Common myeloid progenitor, CD34-positive (primary cell): ENCODE measurements around the gene CRTC3.

Experiments
- CTCF ChIA-PET: fragments of 350-600 bp; sonication (Branson Sonifier 250); formaldehyde crosslinking; loops from one replicate; lab custom pipeline; 2021; ENCODE audit warnings: antibody characterized with exemption; lab: Charles Lee
- POLR2A ChIA-PET: fragments of 350-600 bp; sonication (Branson Sonifier 250); formaldehyde crosslinking; loops from one replicate; lab custom pipeline; 2021; ENCODE audit warnings: antibody characterized with exemption; lab: Charles Lee
- DNase-seq, 3 donors: peaks; one replicate each; pipeline versions ENCODE4 v3.0.0 to v3.0.0-alpha.2; 2013
- H3K27ac ChIP-seq, 2 experiments: 1 replicate in 1 of 2; 2 replicates in 1 of 2; pipeline ENCODE4 v1.7.0; 2013; ENCODE audit warnings: inconsistent platforms in 2 of 2, low read length in 2 of 2, mild to moderate bottlenecking in 2 of 2, low read depth in 1 of 2, moderate library complexity in 1 of 2; ENCODE audit not compliant: severe bottlenecking in 2 of 2, insufficient read depth in 1 of 2, poor library complexity in 1 of 2
- H3K27me3 ChIP-seq, 5 experiments: replicated peaks in 2 of 5; 1 replicate in 3 of 5; 2 replicates in 2 of 5; pipeline versions ENCODE4 v1.6.1 to v1.7.0; 2013; ENCODE audit warnings: low read length in 4 of 5, mild to moderate bottlenecking in 2 of 5, moderate library complexity in 2 of 5, inconsistent platforms in 1 of 5; ENCODE audit not compliant: insufficient read depth in 5 of 5, control insufficient read depth in 4 of 5
- H3K36me3 ChIP-seq, 4 experiments: 1 replicate in 2 of 4; 2 replicates in 2 of 4; pipeline versions ENCODE4 v1.6.1 to v1.7.0; 2013; ENCODE audit warnings: low read length in 3 of 4, control low read depth in 1 of 4, mild to moderate bottlenecking in 1 of 4; ENCODE audit not compliant: control insufficient read depth in 4 of 4, insufficient read depth in 4 of 4
- H3K4me1 ChIP-seq, 4 experiments: 1 replicate in 3 of 4; 2 replicates in 1 of 4; pipeline versions ENCODE4 v1.6.1 to v1.7.1; 2013; ENCODE audit warnings: low read length in 3 of 4, mild to moderate bottlenecking in 3 of 4, control low read depth in 1 of 4, inconsistent platforms in 1 of 4, moderate library complexity in 1 of 4; ENCODE audit not compliant: control insufficient read depth in 4 of 4, insufficient read depth in 4 of 4; ENCODE audit errors: control extremely low read depth in 1 of 4
- H3K4me3 ChIP-seq, 7 experiments: 1 replicate in 4 of 7; 2 replicates in 3 of 7; pipeline versions ENCODE4 v1.5.1 to v1.7.0; 2013; ENCODE audit warnings: mild to moderate bottlenecking in 7 of 7, low read length in 6 of 7, moderate library complexity in 6 of 7, inconsistent platforms in 2 of 7, low read depth in 2 of 7, control low read depth in 1 of 7; ENCODE audit not compliant: insufficient read depth in 4 of 7, control insufficient read depth in 1 of 7; ENCODE audit errors: extremely low read depth in 1 of 7
- H3K9me3 ChIP-seq, 5 experiments: 1 replicate in 4 of 5; 2 replicates in 1 of 5; pipeline versions ENCODE4 v1.6.1 to v1.7.1; 2013; ENCODE audit warnings: low read length in 4 of 5, mild to moderate bottlenecking in 2 of 5, inconsistent platforms in 1 of 5, low read depth in 1 of 5, moderate library complexity in 1 of 5; ENCODE audit not compliant: control insufficient read depth in 4 of 5, insufficient read depth in 2 of 5; ENCODE audit errors: control extremely low read depth in 1 of 5
- whole genome bisulfite sequencing: methylation state at CpG from one replicate; pipeline ENCODE4 v1.1.5; 2013; ENCODE audit not compliant: insufficient coverage; 5-methylcytosine and 5-hydroxymethylcytosine counted together

The CRTC3 gene

DNA sequence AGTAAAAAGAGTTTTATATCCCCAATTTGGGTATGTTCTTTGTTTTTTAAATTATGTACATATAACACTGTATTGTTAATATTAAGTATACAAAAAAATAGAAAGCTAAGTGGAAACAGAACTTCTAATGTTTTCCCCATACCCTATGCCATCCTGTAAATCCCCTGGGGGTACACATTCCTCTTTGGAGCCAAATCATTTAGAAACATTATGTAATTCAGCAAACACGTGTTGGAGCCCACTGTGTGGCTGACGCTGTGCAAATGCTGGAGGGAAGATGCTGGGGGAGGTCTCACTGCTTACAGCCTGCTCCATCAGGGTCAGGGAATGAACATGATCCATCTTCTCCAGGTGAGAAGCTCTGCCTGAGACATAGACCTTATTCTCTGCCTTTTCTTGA, 52.8 kb downstream of the CRTC3 start:
- Histone ChIP-seq H3K36me3 (peaks cover 0 to 2% (median 0%) of the 10 kb centered on the region in 4 experiments), H3K4me3 (no peak overlapping the region), H3K4me1 (peaks cover 10 to 47% (median 23%) of the 10 kb centered on the region in 4 experiments), H3K27me3 (no peaks in the 10 kb centered on the region), H3K27ac (no peak overlapping the region), H3K9me3 (no peaks in the 10 kb centered on the region)
- DNase-seq, result no peak
- 100% methylated on average over 1 of the region's 2 CpGs for whole genome bisulfite sequencing
- POLR2A ChIA-PET, result no interaction called here
- CTCF ChIA-PET, result interaction anchor here (0.8 to 2.6 kb wide), 5 partner anchors 9 to 51 kb away, joined by 3 to 11 read pairs (median 5); no protein-coding TSS in a partner anchor

DNA sequence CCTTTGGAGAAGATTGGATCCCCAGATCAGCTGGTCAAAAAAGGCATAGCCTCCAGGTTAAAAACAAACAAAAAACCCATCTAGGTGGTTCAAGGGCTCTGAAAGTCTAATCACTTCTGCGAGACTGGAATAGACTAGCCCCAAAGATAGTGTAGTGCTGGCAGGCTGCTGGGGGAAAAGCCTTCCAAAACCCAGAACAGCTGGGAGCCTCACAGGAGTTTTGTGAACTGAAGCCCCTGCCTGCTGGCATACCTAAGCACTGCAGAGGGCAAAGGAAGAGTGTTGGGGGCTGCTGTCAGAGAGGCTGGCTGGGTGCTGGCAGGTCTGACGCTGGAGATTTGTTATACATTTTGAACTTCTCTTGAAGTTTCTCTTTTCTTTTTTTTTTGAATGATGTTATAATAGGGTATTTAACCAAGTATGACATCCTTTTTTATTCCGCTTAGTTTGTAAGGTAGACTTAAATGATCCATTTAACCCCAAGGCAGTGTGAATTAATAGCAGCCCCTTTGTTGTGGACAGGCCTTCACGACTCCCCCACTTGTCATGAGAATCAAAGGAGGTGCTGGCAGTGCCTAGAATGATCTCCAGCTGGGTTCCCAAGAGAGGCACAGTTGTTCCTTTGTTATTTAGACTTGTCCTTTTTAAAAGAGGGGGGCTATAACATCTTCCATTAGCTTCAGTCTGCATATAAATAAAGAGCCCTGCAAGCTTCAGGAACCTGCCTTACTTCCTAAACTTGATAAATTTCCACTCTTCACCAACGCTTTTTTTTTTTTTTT, 53.9 kb downstream of the CRTC3 start:
- 72% methylated on average over 4 of the region's 5 CpGs for WGBS

DNA sequence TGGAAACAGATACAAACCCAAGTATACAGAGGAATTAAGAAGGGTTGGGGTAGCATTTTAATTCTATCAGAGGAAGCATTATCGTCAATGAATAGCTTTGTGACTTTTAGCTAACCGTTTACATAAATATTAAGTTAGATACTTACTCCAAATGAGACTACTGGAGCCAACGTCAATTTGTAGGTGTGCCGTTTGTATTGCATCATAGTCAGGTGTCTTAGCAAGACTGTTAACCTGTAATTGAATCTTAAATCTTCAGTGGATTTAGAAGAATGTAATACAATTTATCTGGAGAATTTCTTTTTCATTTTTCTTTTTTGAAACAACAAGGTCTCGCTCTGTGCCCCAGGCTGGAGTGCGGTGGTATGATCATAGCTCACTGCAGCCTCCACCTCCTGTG, 55.1 kb downstream of the CRTC3 start:
- Histone ChIP-seq H3K9me3 (no peaks in the 10 kb centered on the region), H3K4me3 (no peak overlapping the region), H3K27me3 (no peaks in the 10 kb centered on the region), H3K4me1 (peaks cover 10 to 38% (median 22%) of the 10 kb centered on the region in 4 experiments), H3K36me3 (peaks cover 0 to 2% (median 0%) of the 10 kb centered on the region in 4 experiments), H3K27ac (no peak overlapping the region)
- ChIA-PET CTCF (interaction anchor here (0.6 to 1.7 kb wide), 5 partner anchors 9 to 419 kb away, joined by 3 to 5 read pairs (median 4); no protein-coding TSS in a partner anchor), POLR2A (no interaction called here)
- DNase-seq, result no peak
- WGBS, result 100% methylated on average over 2 of the region's 6 CpGs

More for the DNA sequence above, 53.9 kb downstream of the CRTC3 start:
- Histone ChIP-seq H3K27ac (peak overlapping the region in 1 of 2 experiments; percentile 9), H3K4me1 (peaks cover 10 to 47% (median 23%) of the 10 kb centered on the region in 4 experiments), H3K27me3 (no peaks in the 10 kb centered on the region), H3K4me3 (no peak overlapping the region), H3K36me3 (peaks cover 0 to 2% (median 0%) of the 10 kb centered on the region in 4 experiments), H3K9me3 (no peaks in the 10 kb centered on the region)
- DNase-seq, result no peak
- CTCF ChIA-PET, result interaction anchor here (0.6 to 1.7 kb wide), 8 partner anchors 11 to 264 kb away, joined by 3 to 5 read pairs (median 4); no protein-coding TSS in a partner anchor
- POLR2A ChIA-PET, result no interaction called here

GRCh38 chr15:90585863-90586262, 56.1 kb downstream of the CRTC3 start:
- H3K27me3 ChIP-seq, result no peaks in the 10 kb centered on the region
- no peak overlapping the region for H3K4me3 ChIP-seq
- H3K9me3 ChIP-seq, result no peaks in the 10 kb centered on the region
- WGBS, result 100% methylated on average over 2 of the region's 4 CpGs
- H3K4me1 ChIP-seq, result peaks cover 7 to 28% (median 17%) of the 10 kb centered on the region in 4 experiments
- H3K27ac ChIP-seq, result no peak overlapping the region
- POLR2A ChIA-PET, result no interaction called here
- H3K36me3 ChIP-seq, result peaks cover 0 to 2% (median 0%) of the 10 kb centered on the region in 4 experiments
- DNase-seq, result no peak
- CTCF ChIA-PET, result interaction anchor here (0.7 to 1.7 kb wide), 7 partner anchors 8 to 55 kb away, joined by 3 to 5 read pairs (median 4); no protein-coding TSS in a partner anchor

DNA sequence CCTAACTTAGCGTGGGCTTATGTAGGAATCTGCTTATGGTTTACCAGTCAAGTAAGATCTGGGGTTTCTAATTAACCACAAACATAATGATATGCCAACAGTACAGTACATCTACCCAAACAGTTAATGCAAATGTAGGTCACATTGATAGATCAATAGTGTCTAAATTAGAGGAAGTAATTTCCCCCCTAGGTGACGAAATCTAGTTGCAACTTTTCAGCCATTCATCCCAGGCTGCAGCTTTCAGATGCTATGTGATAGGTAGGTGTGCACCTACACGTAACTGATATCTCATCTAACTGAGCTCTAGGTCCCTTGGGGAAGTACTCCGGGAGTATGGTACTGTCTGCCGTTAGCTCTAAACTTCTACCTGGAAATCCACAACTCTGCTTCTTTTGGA, 57.2 kb downstream of the CRTC3 start:
- Histone ChIP-seq H3K27me3 (no peaks in the 10 kb centered on the region), H3K4me1 (peaks cover 3 to 22% (median 13%) of the 10 kb centered on the region in 4 experiments), H3K36me3 (peaks cover 0 to 3% (median 1%) of the 10 kb centered on the region in 4 experiments), H3K4me3 (no peak overlapping the region), H3K9me3 (no peaks in the 10 kb centered on the region), H3K27ac (no peak overlapping the region)
- POLR2A ChIA-PET, result interaction anchor here (1.0 kb wide), 1 partner anchor 15 kb away, joined by 4 read pairs; no protein-coding TSS in a partner anchor
- 100% methylated on average over 3 of the region's 5 CpGs for WGBS
- no peak for DNase-seq
- CTCF ChIA-PET, result interaction anchor here (0.8 to 1.4 kb wide), 6 partner anchors 9 to 89 kb away, joined by 3 to 4 read pairs (median 3); no protein-coding TSS in a partner anchor

GRCh38 chr15:90588427-90588826, 58.7 kb downstream of the CRTC3 start:
- 90% methylated on average over 4 of the region's 5 CpGs for WGBS
- Histone ChIP-seq H3K27ac (no peak overlapping the region), H3K27me3 (no peaks in the 10 kb centered on the region), H3K36me3 (peaks cover 0 to 3% (median 1%) of the 10 kb centered on the region in 4 experiments), H3K4me1 (peaks cover under 1 to 20% (median 6%) of the 10 kb centered on the region in 4 experiments), H3K4me3 (no peak overlapping the region), H3K9me3 (no peaks in the 10 kb centered on the region)
- ChIA-PET CTCF (no interaction called here), POLR2A (no interaction called here)
- DNase-seq, result no peak
